NK-92 (cell line): Measurements from ENCODE around the gene NPC1.
"Not testable (repeated sequence)": the region's sequence is repeated elsewhere in the genome, so short reads cannot be mapped to it uniquely, and the experiment has no call there.

Experiments
- DNase-seq: peaks from one replicate; lab custom pipeline; 2025; ENCODE audit not compliant: unreplicated experiment; lab: John Stamatoyannopoulos, UW

The NPC1 gene

DNA sequence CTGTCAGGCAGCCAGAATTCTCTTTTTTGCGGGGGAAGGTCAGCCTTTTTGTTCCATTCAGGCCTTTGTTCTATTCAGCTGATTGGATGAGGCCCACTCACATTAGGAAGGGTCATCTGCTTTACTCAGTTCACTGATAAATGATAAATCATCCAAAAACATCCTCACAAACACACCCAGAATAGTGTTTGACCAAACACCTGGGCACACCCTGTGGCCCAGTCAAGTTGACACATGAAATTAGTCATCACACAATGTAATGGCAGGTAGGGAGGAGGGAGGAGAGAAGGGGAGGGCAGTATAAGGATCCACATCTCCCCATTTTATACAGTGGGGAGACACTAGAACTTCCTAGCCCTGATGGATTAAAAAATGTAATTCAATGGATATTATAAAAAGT is 91.3 kb downstream of the NPC1 start:
- DNase-seq: no peak

DNA sequence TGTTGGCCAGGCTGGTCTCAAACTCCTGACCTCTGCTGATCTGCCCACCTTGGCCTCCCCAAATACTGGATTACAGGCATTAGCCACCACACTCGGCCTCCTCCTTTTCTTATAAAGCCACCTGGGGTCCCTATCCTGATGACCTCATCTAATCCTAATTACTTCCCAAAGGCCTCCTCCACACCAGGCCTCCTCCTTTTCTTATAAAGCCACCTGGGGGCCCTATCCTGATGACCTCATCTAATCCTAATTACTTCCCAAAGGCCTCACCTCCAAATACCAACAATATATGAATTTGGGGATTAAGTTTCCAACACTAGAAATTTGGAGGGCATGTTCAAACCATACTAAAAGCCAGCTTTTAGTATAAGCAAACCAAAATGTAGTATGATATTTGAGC is 92.7 kb downstream of the NPC1 start:
- no peak for DNase-seq

DNA sequence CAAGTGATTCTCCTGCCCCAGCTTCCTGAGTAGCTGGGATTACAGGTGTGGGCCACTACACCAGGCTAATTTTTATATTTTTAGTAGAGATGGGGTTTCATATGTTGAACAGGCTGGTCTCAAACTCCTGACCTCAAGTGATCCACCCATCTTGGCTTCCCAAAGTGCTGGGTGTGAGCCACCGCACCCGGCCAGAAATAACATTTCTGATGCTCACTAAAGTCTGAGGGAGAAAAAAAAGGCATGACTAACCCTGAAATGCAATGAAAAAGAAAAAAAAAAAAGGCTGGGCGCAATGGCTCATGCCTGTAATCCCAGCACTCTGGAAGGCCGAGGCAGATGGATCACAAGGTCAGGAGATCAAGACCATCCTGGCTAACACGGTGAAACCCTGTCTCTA is 96.7 kb downstream of the NPC1 start:
- DNase-seq: not testable (repeated sequence)

DNA sequence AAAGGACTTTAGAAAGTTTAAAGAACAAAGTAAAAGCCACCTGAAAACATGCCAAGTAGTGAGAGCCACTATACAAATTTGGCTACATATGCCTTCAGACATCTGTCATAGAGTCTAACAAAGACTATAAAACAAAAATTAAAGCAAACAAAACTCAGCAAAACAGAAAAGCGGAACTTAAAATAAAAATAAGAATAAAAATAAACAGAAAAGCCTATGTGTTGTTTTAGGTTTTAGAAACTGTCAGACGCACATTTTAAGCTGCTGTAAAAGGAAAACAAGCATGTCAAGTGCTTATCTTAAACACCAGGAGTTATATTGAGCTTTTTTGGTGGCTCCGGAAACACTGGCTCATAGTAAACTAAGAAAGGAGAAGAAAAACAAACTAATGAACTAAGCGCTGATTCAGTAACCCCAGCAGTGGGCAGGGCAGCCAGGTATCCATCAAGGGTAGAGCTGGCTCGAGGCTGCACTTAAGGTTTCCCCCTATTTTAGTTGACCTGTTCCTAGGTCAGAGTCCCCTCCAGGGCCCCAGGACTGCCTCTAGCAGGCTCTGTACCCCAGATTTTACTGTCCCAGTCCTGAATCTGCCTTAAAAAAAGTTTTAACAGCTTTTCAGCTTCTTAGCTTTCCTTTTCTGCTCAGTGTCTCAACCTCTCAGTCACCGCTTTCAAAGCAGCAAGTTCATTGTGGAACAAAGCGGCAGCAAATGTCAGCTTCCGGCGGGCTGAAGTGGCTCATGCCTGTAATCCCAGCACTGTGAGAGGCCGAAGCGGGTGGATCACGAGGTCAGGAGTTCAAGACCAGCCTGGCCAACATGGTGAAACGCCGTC is 98.4 kb downstream of the NPC1 start:
- no peak for DNase-seq

DNA sequence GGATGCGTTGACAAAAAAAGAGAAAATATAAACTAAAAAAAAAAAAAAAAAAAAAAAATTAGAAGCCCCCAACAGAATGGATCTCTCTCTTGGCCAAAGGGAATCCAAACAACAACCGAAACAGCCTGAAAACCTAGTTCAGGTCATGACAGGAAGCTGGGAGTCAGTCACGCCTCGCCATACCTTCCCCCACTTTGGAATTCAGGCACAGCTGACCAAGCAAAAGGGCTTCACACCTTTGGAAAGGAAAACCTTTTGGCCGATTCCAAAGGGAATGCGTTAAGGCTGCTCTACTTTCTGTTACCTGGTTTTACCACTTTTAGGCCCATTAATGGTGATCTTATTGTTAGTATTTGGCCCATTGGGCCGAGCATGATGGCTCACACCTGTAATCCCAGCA is 100.9 kb downstream of the NPC1 start:
- DNase-seq: no peak

DNA sequence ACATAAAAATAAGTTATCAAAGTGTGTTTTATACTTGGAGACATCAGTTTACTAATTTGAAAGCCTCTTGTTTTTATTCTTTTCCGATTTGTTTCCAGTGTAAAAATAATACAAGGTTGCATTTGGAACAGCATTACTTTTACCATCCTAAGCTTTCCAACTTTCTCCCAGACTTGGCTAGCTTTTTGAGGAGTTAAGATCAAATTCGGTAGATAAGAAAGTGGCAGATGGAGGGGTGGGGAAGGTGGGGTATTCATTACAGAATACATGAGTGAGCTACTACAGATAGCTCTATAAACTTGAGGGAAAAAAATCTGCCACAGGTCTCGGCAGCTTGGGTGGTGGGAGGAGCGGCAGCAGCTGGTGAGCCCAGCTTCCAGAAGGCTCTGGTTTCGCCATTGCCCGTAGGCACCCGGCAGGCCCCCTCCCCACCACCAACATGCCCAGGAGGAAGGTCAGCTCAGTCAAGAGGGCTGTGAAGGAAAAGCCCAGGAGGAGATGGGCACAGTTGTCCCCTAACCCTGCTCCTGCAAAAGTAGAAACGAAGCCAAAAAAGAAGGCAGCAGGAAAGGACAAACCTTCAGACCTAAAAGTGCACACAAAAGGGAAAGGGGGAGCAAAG is 101.6 kb downstream of the NPC1 start:
- DNase-seq: no peak
